ENCODE data around the gene RND1. TPM values are rescaled to one million over a fixed set of nuclear protein-coding genes. Genes with fewer than 3 reads are reported as not detected.
"Not testable (repeated sequence)": the region's sequence is repeated elsewhere in the genome, so short reads cannot be mapped to it uniquely, and the experiment has no call there.

Gene RND1
- total RNA-seq, 1 donor from 2014 or later = 1.4 TPM

DNA sequence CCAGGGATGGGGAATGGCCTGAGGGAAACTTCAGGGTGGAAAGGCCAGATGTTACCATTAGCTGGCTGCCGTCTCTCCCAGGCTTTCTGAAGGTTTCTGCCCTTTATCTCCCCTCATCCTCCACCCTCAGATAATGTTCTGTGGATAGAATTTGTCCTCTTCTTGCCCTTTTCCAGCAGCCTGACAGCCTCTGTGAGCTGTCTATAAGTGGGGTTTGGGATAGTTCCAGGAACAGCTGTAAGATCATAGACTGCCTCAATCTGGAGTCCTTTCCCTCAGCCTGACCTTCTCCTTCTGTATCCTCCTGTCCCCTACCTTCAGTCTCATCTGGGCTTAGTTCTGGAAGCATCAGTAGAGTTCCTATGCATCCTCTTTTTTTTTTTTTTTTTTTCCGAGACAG, 2.8 kb upstream of the RND1 start:
- no peak for DNase-seq (ENCODE audit: low read depth, low spot score)

DNA sequence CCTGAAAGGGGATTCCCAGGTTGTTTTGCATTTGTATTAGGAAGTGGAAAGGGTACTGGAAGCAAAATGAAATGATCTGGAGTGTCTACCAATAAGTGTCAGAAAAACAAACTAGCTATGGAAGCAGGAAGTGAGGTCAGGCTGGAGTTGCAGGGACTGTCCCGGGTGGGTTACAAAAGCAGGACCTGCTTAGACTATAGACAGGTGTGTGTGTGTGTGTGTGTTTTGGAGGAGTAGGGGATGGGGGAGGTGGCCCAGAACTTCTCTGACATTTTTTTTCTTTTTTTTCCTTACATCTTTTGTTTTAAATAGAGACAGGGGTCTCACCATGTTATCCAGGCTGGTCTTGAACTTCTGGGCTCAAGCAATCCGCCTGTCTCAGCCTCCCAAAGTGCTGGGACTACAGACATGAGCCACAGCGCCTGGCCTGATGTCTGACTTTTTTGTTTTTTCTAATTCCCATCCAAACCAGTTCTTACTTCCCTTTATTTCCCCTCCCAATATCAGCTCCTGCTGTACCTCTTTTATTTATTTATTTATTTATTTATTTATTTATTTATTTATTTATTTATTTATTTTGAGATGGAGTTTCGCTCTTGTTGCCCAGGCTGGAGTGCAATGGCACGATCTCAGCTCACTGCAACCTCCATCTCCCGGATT, 512 bp upstream of the RND1 start:
- DNase-seq (ENCODE audit: low read depth, low spot score) = no peak

DNA sequence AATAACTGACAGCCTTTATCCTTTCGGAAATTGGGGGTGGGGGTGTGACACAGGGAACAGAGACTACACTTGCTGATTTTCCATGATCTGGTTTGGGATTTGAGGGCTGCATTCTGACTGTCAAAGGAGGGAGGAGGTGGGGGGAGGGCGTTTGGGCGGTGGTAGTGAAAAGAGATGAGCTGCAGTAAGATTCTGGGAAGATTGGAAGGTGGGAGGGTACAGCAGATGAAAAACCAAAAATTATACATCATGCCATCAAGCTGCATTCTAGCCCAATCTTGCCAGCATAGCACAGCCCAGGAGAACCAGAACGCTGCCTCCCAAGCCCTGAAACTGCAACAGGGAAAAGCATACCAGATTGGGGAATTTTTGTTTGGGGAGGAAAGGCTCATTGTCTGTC, 2.4 kb downstream of the RND1 start:
- DNase-seq (ENCODE audit: low read depth, low spot score) = no peak

DNA sequence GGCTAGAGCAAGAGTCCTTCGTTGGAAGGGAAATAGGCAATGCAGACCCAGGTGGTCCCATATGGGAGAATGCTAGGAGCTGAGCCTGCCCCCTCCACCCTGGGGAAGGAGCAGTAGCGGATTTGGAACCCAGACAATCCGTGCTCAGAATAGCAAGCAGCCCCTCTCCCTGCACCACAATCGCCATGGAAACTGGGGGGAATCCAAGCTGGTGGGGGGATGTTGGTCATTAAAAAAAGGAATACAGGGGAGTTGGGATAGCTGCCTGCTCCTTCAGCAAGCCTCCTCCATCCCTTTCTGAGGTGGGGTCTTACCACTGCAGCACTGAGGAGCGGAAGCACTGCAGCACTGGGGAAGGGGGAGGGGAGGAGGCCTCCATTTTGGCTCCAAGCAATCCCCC, 2.9 kb downstream of the RND1 start:
- no peak for DNase-seq (ENCODE audit: low read depth, low spot score)

DNA sequence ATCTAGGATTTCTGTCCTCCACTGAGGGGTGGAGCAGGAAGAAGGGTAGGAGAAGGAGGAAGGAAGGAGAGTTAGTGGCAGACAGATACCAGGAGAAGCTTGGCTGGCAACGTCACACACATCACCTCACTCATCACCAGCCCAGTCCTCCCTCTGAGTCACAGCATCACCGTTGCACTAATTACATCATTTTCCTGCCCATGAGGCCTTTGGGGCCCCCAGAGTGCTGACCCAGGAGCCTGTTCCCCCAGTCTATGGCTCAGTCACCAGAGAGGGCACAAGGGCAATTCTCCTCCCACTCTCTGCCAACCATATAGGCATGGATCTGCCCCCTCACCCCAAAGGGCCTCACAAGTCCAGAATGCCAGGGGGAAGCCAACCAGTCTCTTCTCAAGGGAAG, 4.6 kb downstream of the RND1 start:
- no peak for DNase-seq (ENCODE audit: low read depth, low spot score)

DNA sequence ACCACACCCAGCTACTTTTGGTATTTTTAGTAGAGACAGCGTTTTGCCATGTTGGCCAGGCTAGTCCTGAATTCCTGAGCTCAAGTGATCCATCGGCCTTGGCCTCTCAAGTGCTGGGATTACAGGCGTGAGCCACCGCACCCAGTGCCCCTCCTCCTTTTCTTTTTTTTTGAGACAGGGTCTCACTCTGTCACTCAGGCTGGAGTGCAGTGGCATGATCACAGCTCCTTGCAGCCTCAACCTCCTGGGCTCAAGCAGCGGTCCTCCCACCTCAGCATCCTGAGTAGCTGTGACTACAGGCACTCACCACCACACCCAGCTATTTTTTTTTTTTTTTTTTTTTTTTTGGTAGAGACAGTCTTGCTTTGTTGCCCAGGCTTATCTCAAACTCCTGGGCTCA, 5.4 kb downstream of the RND1 start:
- not testable (repeated sequence) for DNase-seq (ENCODE audit: low read depth, low spot score)

DNA sequence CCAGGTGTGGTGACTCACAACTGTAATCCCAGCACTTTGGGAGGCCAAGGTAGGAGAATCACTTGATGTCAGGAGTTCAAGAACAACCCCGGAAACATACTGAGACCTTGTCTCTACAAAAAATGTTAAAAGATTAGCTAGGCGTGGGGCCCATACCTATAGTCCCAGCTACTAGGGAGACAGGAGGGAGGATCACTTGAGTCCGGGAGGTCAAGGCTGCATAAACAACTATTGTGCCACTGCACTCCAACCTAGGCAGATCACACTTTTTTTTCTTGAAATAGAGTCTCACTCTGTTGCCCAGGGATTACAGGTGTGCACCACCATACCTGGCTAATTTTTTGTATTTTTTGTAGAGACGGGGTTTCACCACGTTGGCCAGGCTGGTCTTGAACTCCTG, 6.1 kb downstream of the RND1 start:
- DNase-seq (ENCODE audit: low read depth, low spot score) = no peak

DNA sequence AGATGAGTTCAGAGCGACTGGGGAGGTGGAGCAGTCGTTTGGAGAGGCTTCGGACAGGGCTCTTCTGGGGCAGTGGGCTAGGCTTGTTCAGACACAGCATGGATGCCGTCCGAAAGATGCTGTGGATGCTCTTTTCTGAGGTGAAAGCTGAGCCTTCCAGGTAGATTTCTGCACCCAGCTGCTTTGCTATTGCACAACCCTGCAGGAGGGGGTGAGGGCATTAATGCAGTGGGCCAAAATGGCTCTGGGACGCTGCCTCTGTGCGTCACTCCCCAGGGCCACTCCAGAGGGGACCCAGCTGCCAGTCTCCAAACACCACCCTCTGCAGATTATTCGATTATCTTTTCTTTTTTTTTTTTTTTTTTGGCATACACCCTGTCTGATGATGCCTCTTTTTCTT, 7.6 kb downstream of the RND1 start:
- no peak for DNase-seq (ENCODE audit: low read depth, low spot score)

DNA sequence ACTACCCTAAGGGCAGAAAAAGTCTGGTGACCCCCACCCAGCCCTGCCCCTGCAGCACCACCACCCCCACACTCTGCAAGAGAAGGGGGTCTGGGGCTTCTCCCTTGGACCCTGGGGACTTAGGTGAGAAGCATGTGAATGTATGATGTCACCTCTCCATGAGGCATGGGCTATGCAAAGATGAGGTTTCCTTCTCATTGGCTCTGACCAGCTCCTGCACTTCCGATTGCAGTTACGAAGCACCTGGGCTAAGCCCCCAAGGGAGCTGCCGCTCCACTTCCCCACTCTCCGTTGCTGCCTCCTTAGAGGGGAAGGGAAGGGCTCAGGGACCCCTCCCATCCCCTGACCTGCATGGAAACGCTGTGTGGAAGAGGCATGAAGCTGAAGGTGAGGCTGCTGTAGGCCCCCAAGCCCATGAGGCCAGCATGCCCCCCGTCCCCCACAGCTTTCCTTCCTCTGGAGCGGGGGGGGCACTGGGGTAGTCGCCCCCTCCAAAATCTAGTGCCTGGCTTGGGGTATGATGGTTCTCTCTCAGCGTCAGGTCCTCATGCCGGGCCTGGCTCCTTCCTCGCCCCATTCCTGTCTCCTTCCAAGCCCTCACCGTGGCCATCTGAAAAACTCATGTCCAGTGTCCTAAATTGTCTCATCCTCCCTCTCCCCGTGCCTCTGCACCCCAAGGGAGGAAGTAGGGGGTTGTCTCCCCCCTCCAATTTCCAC, 8.2 kb downstream of the RND1 start:
- DNase-seq (ENCODE audit: low read depth, low spot score) = no peak

DNA sequence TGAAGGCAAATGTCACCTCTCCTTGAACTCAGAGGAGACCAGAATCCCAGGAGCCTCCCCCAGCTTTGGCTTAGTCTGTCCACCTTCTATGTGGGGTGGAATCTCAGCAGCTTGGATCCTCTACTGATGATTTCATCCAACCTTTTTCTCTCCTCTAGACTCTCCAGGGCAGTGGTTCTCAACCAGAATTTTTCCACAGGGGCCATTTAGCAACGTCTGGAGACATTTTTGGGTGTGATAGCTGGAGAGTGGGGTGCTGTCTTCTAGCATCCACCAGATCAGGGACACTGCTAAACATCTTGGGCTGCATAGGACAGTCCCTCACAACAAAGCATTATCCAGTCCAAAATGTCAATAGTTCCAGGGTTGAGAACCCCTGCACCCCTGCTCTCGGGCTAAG, 9.3 kb downstream of the RND1 start:
- DNase-seq (ENCODE audit: low read depth, low spot score) = no peak

DNA sequence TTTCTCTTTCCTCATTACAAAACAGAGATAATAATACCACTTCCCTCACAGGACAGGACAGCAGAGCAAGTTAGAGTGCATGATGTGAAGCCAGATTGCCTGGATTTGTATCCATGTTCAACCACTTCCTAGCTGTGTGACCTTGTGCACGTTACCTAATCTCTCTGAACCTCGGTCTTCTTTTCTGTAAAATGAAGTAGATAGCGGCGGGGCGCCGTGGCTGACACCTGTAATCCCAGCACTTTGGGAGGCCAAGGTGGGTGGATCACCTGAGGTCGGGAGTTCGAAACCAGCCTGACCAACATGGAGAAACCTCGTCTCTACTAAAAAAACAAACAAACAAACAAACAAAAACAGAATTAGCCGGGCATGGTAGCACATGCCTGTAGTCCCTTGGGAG, 10.7 kb downstream of the RND1 start:
- DNase-seq (ENCODE audit: low read depth, low spot score) = not testable (repeated sequence)

DNA sequence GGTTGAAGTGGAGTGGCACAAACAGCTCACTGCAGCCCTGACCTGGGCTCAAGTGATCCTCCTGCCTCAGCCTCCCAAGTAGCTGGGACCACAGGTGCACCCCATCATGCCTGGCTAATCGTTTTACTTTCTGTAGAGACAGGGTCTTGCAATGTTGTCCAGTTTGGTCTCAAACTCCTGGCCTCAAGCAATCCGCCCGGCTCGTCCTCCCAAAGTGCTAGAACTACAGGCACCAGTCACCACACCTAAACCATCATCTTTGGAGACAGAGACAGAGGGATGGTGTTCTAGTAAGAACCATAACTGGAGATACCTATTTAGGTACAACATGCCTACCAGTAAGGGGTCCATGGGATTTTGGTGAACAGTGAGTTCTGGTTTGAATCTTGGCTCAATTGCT, 11.2 kb downstream of the RND1 start:
- DNase-seq (ENCODE audit: low read depth, low spot score) = no peak

DNA sequence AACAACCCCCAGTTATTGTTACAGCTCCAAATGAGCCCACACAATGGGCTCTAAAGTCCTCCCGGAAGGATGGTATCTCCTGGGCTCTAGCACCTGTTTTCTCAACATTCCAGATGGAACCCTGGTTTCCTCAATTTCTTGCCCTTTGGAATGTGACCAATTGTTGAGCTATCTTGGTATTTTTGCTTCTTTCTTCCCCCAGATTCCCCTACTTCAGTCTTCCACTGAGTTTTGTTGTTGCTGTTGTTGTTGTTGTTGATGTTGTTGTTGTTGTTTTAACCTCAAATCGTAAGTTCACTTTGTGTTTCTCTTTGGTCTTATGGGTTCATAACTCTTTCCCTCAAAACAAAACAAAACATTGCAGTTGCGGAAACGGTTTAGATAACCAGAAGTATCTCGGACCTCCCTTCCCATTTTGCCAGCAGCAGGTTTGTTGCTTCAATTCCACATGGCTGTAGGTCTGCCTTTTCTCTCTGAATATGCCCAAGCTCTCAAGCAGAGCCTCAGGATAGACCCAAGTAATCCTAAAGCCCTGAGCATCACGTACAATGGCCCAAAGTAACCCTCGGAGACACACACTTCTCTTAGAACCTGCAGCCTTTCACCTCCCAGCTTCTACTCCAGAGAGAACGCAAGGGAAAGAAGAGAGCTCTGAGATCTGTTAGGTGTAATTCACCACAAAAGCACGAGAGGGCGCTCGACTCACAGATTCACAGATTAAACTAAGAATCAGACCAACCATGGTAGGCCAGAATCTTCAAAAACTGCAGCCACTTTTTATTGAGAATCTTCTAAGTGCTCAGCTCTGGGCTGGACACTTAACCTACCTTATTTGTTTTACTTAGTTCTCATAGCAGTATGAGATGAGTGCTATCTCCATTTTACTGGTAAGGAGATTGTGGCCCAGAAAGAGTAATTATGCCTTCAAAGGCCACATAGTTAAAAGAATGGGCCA, 12.7 kb downstream of the RND1 start:
- DNase-seq (ENCODE audit: low read depth, low spot score) = peak; percentile 70

DNA sequence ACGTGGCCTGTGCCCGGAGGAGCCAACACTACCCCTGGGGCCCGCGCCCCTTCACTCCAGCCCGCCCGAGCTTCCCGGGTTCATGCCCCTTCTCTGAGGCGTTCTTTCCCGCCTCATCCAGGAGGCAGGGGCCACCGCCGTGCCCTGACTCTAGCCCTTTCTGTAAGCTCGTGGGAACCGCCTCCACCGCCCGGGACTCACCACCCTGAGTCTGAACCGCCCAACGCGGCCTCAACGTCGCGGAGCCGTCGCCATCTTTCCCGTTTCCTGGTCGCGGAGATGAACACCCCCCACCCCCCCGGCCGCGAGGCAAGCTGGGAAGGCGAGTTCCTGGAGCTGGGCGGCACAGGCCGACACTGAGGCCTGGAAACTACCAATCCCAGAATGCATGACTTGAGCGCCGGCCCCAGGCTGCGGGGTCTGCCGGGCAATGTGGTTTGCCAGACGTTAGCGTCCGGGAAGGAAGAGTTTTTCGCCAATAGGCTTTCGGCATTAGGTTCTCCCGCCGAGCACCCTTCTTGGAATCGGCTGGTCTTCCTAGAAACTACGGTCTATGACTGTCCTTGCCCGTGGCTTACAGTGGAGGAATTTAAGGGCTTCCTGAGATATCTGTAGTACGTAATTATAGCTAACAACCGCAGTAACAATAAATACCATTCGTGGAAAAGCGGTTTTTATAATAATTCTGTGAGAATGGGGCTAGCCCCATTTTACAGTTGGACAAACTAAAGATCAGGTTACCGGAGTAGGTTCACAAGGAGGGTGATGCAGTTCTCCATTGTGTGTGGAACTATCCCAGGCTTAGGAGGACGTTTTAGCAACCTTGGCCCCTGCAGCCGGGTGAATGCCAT, 13.6 kb downstream of the RND1 start, which contains the start of gene DDX23:
Gene DDX23, minus strand, starts transcription at position 281 of the 851 bp plus-strand sequence. CDS start 6,381 bp downstream, outside the sequence.
- DNase-seq (ENCODE audit: low read depth, low spot score) = peak; percentile 95

DNA sequence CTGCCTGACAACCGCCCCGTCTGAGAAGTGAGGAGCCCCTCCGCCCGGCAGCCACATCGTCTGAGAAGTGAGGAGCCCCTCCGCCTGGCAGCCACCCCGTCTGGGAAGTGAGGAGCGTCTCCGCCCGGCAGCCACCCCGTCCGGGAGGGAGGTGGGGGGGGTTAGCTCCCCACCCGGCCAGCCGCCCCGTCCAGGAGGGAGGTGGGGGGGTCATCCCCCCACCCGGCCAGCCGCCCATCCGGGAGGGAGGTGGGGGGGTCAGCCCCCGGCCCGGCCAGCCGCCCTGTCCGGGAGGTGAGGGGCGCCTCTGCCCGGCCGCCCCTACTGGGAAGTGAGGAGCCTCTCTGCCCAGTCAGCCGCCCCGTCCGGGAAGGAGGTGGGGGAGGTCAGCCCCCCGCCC, 23.6 kb downstream of the RND1 start:
- not testable (repeated sequence) for DNase-seq (ENCODE audit: low read depth, low spot score)

DNA sequence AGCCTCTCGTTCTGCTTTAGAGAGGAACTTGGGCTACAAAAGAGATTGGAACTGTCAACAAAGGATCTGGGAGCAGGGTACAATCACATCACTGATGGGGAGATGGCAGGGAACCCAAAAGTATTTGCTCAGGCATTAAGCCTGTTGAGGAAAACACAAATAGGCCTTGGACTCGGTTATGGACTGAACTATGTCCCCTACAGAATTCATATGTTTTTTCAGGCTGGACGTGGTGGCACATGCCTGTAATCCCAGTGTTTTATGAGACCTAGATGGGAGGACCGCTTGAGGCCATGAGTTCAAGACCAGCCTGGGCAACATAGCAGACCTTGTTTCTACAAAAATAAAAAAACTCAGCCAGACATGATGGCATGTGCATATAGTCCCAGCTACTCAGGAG, 27.6 kb downstream of the RND1 start:
- DNase-seq (ENCODE audit: low read depth, low spot score) = no peak

DNA sequence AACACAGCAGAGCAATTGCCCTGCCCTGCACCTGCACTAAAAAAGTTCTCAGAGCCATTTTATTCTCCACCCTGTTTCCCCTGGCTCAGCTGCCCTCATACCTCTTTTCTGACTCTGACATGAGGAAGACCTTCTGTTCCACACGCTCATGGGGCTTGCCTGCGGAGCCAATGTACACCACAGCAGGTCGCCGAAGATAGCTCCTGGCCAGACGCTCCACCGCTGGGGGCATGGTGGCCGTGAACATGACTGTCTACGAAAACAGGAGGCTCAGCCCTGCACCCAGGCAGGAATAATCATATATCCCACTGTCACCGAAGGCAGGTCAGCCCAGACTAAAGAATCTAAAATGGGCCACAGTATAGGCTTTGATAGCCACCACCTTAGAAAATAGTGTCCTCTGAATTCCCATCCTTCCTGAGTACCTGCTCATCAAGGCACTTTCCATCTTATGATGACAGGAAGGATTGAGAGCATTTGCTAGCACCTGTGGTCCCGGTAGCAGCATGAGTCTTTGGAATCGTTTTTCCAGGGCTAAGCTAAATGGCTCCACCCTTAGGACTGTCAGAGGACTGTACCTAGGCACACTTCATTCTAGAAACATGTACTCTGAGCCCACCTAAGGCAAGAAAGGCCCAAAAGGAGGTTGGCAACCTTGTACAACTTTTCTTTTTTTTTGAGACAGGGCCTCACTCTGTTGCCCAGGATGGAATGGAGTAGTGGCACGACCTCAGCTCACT, 33.2 kb downstream of the RND1 start:
- DNase-seq (ENCODE audit: low read depth, low spot score) = no peak

DNA sequence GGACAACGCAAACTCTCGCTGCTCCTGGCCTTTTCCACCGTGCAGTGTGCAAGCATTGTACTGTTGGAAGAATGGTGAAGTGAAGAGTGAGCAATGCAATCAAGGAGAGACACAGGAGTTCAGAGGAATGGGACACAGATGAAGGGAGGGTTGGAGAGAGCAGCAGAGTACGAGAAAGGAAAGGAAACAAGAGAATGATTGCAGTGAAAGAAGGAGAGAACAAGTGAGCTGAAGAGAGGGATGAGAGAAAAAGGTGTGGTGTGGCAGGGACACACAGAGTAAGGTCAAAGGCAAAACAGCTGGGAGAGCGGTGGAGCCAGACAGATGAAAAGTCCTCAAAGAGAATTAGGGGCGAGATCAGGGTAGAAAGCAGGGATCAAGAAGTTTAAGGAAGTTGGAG, 34.4 kb downstream of the RND1 start:
- no peak for DNase-seq (ENCODE audit: low read depth, low spot score)

DNA sequence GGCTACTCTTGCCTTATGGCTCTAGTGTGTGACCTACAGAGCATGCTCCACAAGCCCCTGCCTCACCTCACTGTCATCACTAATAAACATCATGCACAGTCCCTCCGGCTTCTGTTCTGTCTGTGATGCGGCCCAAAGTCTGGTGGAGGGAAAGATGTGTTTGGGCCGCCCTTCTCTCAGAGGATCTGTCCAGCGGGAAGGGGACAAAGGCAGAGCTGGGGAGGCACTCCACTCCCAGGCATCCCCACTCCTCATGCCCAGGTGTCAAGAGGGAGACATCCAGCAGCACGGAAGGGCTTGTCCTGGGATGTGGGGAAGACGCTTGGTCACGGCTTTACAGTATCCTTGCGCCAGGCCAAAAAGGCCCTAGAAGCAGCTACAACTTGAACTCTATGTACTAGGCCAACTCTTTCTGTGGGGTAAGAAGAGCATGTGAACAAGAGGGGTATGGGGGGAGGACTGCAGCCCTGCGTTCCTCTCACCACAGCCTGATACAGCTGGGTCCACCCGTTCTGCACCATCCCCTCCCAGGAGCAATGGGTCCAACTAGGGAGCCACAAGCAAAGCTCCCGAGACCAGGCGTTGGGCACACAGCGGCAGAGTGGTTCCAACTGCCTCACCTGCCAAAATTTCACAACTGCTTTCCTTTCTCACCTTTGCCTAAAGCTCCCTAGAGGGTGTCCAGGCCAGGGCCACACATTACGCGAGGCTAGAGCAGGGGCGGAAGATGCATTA, 36.7 kb downstream of the RND1 start:
- no peak for DNase-seq (ENCODE audit: low read depth, low spot score)

DNA sequence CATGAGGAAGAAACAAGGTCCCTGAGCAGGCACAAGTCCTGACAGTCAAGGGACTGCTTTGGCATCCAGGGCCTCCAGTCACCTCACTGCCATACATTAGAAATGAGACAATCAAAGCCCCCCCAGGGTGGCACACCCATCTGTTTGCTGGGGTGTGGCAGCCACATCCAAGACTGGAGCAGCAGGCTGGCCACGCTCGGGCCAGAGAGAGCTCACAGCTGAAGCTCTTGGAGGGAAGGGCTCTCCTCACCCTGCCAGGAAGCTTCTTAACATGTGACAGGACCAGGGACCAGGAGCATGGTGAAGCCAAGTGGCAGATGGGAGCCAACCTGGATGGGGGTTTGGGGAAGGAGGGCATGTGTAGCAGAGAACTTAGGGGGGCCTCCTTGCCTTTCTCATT, 37.4 kb downstream of the RND1 start:
- no peak for DNase-seq (ENCODE audit: low read depth, low spot score)

Measured in pulmonary artery endothelial cell (primary cell).